DMS 273 treated with DMSO at 0.1 percent for 48 hours (cell line): ENCODE measurements around the gene ZDHHC18.
"Not testable (repeated sequence)": the region's sequence is repeated elsewhere in the genome, so short reads cannot be mapped to it uniquely, and the experiment has no call there.

Source experiments
- DNase-seq: peaks from one replicate; lab custom pipeline; 2025; lab: John Stamatoyannopoulos, UW

The ZDHHC18 gene

DNA sequence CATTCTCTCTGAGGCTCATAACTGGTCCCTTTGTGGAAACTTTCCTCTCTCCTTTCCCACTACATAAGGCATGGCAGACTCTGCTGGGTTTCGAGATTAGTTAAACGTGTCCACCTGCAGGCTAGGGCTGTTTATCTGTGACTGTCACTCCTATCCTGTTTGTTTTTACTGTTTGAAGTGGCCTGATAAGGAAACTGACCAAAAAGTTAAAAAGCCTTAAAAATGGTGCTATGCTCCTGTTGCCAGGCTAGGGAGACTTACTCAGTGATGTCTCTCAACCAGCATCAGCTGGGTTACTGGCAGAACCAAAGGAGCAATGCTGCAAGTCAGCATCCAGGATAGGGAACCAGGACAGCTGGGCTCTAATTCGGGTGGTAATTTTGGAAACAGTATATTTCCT is 34.9 kb upstream of the ZDHHC18 start:
- DNase-seq = no peak

GRCh38 chr1:26792924-26793323 is 33.6 kb upstream of the ZDHHC18 start:
- no peak for DNase-seq

- DNase-seq = no peak
Measured at GRCh38 chr1:26794391-26794790, 32.1 kb upstream of the ZDHHC18 start.

GRCh38 chr1:26797627-26798026 is 28.9 kb upstream of the ZDHHC18 start:
- DNase-seq = no peak

DNA sequence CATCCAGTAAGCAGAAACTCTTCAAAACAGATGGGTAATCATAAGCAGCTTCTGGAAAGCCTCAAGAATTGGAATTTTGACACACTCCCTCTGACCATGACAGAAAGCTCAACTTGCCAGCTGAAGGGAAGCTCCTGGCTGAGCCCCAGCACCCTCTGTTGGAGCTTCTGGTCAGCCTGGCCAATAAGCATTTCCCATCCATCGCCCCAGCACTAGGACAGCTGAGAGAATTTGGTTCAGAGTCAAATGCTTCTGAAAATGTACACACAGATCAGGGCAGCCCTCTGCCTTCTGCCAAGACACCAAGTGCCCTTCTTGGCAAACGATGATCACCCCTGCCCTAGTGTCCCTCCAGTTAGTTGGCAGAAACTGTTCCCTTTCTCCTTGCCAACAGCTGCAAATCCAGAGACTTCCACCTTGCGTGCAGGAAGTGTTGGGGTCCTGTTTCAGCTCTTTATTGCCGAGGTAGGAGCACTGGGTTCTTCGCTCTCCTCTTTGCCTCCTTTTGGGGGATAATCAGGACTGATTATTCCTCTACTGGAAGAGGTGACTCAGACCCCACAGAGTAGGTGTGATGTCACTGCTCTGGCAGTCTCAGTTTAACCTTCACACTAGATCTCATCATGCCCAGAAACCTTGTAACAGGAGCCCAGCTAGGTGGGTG is 26.9 kb upstream of the ZDHHC18 start:
- no peak for DNase-seq

- not testable (repeated sequence) for DNase-seq
Measured at GRCh38 chr1:26803932-26804331, 22.6 kb upstream of the ZDHHC18 start.

DNA sequence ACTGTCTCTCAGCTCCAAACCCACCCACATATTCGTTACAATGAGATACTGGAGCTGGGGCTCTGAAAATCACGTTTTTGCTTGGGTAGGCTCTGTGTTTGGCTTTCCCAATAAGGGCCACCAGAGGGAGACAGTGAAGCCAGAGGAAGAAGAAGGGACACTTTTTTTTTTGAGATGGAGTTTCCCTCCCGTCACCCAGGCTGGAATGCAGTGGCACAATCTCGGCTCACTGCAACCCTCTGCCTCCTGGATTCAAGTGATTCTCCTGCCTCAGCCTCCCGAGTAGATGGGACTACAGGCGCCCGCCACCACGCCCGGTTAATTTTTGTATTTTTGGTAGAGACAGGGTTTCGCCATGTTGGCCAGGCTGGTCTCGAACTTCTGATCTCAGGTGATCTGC is 16.4 kb upstream of the ZDHHC18 start:
- DNase-seq = peak; percentile 27

DNA sequence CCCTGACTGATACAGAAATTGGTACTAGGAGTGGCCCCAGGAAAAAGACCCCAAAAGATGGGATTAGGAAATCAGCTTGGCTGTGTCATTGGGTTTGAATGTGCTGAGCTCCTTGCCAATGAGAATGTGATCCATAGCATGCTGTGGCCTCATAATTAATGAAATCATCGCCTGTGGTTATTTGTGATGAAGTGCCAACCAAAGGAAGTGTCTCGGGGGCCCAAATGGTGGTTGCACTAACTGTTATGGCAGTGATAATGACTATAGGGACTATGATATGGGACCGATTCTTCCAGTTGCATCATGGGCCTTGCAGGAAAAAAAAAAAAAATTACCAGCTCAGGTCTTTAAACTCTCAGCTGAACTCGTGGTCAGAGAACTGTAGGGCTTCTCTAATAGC is 15.4 kb upstream of the ZDHHC18 start:
- no peak for DNase-seq

DNA sequence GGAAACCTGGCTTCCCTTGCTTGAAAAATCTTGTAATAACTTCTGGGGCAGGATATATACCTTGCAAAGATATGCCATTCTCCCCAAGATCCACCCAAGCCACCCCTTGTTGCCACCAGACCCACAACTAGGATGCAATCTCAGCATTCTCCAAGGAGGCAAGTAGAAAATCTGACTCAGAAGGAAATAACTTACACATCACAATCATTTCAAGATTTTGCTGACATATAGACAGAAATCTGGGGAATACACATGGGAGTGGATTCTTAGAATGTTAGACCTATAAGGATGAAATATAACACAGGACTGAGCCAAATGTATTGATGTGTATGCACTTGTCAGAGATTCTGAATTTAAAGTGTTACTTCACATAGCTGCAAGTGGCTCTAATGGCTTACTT is 14.8 kb upstream of the ZDHHC18 start:
- no peak for DNase-seq

DNA sequence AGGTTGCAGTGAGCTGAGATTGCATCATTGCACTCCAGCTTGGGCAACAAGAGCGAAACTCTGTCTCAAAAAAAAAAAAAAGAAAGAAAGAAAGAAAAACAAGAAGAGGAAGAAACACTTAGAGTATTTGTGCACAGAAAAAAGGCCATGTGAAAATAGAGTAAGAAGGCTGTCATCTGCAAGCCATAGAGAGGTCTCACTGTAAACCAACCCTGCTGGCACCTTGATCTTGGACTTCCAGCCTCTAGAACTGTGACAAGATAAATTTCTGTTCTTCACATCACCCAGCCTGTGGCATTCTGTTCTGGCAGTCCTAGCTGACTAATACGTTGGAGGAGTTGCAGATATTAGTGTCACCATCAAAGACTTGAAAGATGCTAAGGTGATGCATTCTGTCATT is 12.1 kb upstream of the ZDHHC18 start:
- no peak for DNase-seq

GRCh38 chr1:26814893-26815292 is 11.6 kb upstream of the ZDHHC18 start:
- DNase-seq = no peak

- no peak for DNase-seq
Measured at GRCh38 chr1:26820784-26821269, 5.7 kb upstream of the ZDHHC18 start.

DNA sequence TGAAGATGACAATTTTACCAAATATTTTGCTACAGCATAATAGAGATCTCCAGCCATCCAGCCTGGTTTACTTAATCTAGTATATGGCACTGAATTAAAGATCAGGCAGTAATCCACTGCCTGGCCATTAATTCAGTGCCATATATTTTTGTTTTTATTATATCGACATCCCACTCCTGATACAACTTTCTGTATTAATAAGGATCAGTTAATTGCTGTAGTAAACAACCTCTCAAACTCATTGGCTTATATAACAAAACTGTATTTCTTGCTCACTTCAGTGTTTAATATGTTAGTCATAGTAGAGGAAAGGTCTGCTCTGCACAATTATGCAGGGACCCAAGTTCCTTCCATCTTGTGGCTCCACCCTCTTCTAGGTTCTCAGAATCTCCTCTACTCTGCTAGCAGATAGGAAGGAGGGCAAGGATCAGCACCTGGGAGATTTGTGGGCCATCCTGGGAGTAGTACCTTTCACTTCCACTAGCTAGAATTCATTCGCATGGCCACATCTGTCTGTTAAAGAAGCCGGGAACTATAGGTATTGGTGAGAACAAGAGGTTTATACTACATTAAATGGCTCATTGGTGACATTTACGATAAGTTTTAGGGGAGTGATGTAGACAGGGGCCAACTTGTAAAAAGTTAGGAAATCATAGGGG is 3.6 kb upstream of the ZDHHC18 start:
- DNase-seq = no peak

GRCh38 chr1:26824731-26825130 is 1.8 kb upstream of the ZDHHC18 start:
- DNase-seq = no peak

GRCh38 chr1:26827106-26827604 is 667 bp downstream of the ZDHHC18 start:
- DNase-seq = no peak

GRCh38 chr1:26827663-26828062 is 1.2 kb downstream of the ZDHHC18 start:
- no peak for DNase-seq

- no peak for DNase-seq
Measured at GRCh38 chr1:26828411-26828991, 2.0 kb downstream of the ZDHHC18 start.

DNA sequence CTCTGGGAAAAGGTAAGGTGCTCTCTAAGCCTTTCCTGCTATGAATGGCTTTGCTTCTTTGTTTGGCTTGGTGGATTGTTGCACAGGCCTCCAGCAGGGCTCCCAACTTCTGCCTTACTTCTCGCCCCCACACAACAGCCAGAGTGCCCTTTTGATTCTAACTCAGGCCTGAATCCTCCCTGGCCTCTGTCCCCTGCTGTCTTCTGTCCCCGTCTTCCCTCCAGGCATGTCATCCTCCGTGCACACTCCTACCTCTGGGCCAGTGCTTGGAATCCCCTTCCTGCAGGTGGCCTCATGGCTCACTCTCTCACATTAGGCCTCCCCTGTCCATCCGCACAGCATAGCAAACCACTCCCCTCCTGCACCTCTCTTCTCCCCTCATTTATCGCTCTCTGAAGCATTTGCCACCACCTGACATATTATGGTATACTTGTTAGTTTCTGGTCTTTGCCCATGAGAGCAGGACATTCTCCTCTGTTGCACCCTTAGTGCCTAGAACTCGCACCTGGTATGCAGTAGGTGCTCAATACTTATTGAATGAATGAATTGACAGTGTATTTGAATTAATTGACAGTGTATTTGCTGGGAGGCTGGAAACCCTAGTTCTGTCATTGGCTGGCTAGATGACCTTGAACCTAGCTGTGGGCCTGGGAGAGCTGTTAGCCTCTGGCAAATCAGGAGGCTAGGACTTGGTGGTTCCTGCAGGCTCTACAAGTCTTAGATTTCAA is 2.9 kb downstream of the ZDHHC18 start:
- DNase-seq = no peak

DNA sequence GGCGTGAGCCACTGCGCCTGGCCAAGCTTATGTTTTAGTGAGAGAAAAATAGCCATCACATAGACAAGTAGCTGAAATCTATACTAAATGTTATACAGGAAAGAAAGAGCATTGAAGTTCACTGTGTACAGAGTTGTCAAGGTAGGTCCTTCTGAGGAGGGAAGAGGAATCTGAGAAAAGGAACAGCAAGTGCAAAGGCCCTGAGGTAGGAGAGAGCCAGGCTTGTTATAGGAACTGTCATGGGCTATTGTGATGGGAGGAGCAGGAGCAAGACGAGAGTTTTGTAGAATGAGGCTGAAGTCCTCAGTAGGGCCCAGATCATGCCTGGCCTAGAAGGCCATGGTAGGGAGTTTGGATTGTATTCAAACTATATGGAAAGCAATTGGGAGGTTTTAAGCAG is 4.6 kb downstream of the ZDHHC18 start:
- no peak for DNase-seq

DNA sequence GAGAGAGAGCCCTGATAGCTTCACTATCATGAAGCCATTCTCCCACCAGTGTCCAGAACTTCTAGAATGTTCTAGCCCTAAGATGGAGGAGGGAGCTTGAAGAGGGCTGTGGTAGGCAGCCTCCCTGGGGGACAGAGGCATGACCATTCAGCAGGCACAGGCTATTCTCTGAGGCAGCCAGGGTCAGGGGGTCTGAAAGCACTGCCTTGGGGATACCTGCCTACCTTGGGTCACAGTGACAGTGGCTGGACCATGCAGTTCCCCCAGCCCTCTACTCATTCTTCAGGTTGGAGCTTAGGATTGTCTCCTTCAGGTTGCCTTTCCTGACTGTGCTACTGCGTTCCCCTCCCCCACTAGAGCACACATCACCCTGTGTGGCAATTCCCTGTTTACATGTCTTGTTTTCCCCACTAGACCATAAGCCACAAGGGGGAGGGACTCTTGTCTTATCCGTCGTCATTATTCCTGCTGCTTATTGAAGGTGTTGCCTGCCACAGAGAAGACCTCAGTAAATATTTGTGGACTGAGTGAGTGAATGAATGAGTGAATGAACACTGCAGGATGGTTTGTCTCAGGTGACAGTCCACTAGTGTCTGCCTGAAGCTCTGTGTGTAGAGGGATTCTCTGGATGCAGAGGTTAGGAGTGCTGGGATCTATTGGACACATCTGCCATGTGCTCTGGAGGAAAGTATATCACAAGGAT is 5.2 kb downstream of the ZDHHC18 start:
- no peak for DNase-seq

DNA sequence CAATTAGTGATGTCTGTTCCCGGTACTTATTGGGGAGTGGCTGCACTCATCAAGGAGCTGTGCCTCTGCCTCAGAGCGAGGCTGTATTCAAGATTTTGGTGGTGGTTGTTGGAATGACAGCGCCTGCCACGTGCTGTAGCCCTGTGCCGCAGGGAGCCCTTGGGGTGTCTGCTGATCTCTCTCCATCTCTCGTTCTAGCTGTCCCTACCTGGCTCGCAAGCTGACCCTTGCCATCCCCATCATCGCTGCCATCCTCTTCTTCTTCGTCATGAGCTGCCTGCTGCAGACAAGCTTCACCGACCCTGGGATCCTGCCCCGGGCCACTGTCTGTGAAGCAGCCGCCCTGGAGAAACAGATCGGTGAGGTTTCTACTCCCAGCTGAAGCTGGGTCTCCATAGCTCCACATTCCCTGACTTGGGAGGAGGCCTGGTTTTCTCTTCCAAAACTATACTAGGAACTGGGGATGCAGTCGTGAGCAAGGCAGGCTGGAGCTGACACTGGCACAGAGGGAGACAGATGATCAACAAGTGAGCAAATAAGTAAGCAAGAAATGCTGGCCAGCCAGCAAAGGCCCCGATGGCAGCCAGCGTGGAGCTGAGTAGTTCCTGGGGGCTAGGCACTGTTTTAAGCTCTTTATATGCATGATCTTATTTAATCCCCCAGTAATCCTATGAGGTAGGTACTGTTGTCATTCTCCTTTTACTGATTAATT is 5.9 kb downstream of the ZDHHC18 start:
- DNase-seq = no peak
